Fibroblast of lung (primary cell): ENCODE measurements around the gene BRCA2. TPM values are rescaled to one million over a fixed set of nuclear protein-coding genes. Genes with fewer than 3 reads are reported as not detected.

ENCODE experiments used
- DNase-seq, 2 donors: peaks; one replicate each; pipeline versions ENCODE4 v3.0.0 to v3.0.0-alpha.2; 2010; ENCODE audit warnings: low read depth in 2 of 2
- H2AFZ ChIP-seq: 2 replicates; pipeline ENCODE4 v1.5.1; 2012; ENCODE audit warnings: low read length, control low read depth, inconsistent platforms
- H3K27ac ChIP-seq: 2 replicates; pipeline ENCODE4 v1.5.1; 2011; ENCODE audit warnings: low read length, control low read depth; ENCODE audit not compliant: insufficient read depth
- H3K27me3 ChIP-seq: 2 replicates; pipeline ENCODE4 v1.5.1; 2011; ENCODE audit warnings: mild to moderate bottlenecking, low read length; ENCODE audit not compliant: control insufficient read depth, insufficient read depth
- H3K36me3 ChIP-seq: 2 replicates; pipeline ENCODE4 v1.5.1; 2011; ENCODE audit warnings: low read length; ENCODE audit not compliant: control insufficient read depth, insufficient read depth
- H3K4me1 ChIP-seq: 2 replicates; pipeline ENCODE4 v1.5.1; 2011; ENCODE audit warnings: low read length; ENCODE audit not compliant: control insufficient read depth, insufficient read depth; ENCODE audit errors: extremely low read depth
- H3K4me2 ChIP-seq: 2 replicates; pipeline ENCODE4 v1.5.1; 2011; ENCODE audit warnings: low read length, control low read depth; ENCODE audit not compliant: insufficient read depth; ENCODE audit errors: extremely low read depth
- H3K4me3 ChIP-seq, 4 experiments: fragments of 200-600 bp in 1 of 4; sonication (generic) in 1 of 4; replicated peaks in 1 of 4; 2 replicates each; pipeline ENCODE4 v1.5.1; 2011 to 2016; ENCODE audit warnings: low read length in 4 of 4, low read depth in 3 of 4, mild to moderate bottlenecking in 3 of 4, control low read depth in 2 of 4, inconsistent platforms in 1 of 4, mixed read lengths in 1 of 4; ENCODE audit not compliant: insufficient read depth in 1 of 4; ENCODE audit errors: control extremely low read depth in 1 of 4
- H3K79me2 ChIP-seq: 2 replicates; pipeline ENCODE4 v1.5.1; 2012; ENCODE audit warnings: mild to moderate bottlenecking, low read length, inconsistent platforms; ENCODE audit not compliant: control insufficient read depth, insufficient read depth
- H3K9ac ChIP-seq: 2 replicates; pipeline ENCODE4 v1.5.1; 2011; ENCODE audit warnings: mild to moderate bottlenecking, low read length, control low read depth; ENCODE audit not compliant: insufficient read depth
- H3K9me3 ChIP-seq: 2 replicates; pipeline ENCODE4 v1.5.1; 2012; ENCODE audit warnings: low read depth, low read length; ENCODE audit not compliant: control insufficient read depth, insufficient read depth
- H4K20me1 ChIP-seq: 2 replicates; pipeline ENCODE4 v1.5.1; 2011; ENCODE audit warnings: low read length; ENCODE audit not compliant: control insufficient read depth, insufficient read depth; ENCODE audit errors: extremely low read depth
- CTCF ChIP-seq, 2 donors: IDR thresholded peaks in 1 of 2; conservative IDR thresholded peaks in 1 of 2; 1 replicate in 1 of 2; 2 replicates in 1 of 2; pipeline ENCODE4 v1.5.1; 2011 to 2012; ENCODE audit warnings: low read length in 2 of 2, control low read depth in 1 of 2, inconsistent platforms in 1 of 2, low read depth in 1 of 2, mild to moderate bottlenecking in 1 of 2
- EZH2 ChIP-seq: IDR thresholded peaks from 2 replicates; pipeline ENCODE4 v1.5.1; 2012; ENCODE audit warnings: low read length, control low read depth, mild to moderate bottlenecking; ENCODE audit errors: missing control alignments
- polyA plus RNA-seq, 2 donors: library from polyadenylated mRNA; depleted of rRNA in 1 of 2; stranded (reverse) in 1 of 2; unstranded in 1 of 2; fragments of >200 nt; gene quantifications; 2 replicates each; pipeline ENCODE4 v1.2.1, GENCODE V29; 2011 to 2012; ENCODE audit warnings: missing spikeins in 1 of 2
- total RNA-seq: library from RNA; depleted of rRNA; stranded (reverse); fragments of >200 nt; gene quantifications from 2 replicates; pipeline ENCODE4 v1.2.1, GENCODE V29; 2014

BRCA2 gene
- total and polyA plus RNA-seq, 2 donors (not counting 1 experiment from before 2014, with no cell fraction given) = 2.0 to 4.5 TPM

- H2AFZ ChIP-seq = no peak overlapping the region
- H3K79me2 ChIP-seq = no peaks in the 10 kb centered on the region
- no peak overlapping the region for H3K27ac ChIP-seq
Observed at GRCh38 chr13:32311188-32311897, 4.0 kb upstream of the BRCA2 start.

GRCh38 chr13:32314271-32315237 is 754 bp upstream of the BRCA2 start:
- Histone ChIP-seq H3K9ac (peak overlapping the region; percentile 89), H4K20me1 (no peaks in the 10 kb centered on the region), H3K4me3 (peak overlapping the region; percentile 76 to 94 (median 86)), H3K36me3 (no peaks in the 10 kb centered on the region), H3K27ac (peak overlapping the region; percentile 96), H3K9me3 (no peaks in the 10 kb centered on the region), H3K27me3 (no peaks in the 10 kb centered on the region), H2AFZ (peak overlapping the region; percentile 70), H3K79me2 (no peaks in the 10 kb centered on the region), H3K4me2 (peak overlapping the region; percentile 81), H3K4me1 (no peaks in the 10 kb centered on the region)
- TF ChIP-seq CTCF (conservative IDR thresholded peaks at IDR 0.05 in 1 of 2, IDR thresholded peaks at IDR 0.05 in 1 of 2; ENCODE audit: low read depth in 1 of 2, low read length in 2 of 2) (no peak), EZH2 (no peak)
- DNase-seq = peak; percentile 63 to 67

More at GRCh38 chr13:32311188-32311897, 4.0 kb upstream of the BRCA2 start:
- Histone ChIP-seq H3K27me3 (no peaks in the 10 kb centered on the region), H4K20me1 (no peaks in the 10 kb centered on the region), H3K36me3 (no peaks in the 10 kb centered on the region), H3K9me3 (no peaks in the 10 kb centered on the region), H3K4me1 (no peaks in the 10 kb centered on the region), H3K4me3 (no peak overlapping the region), H3K4me2 (no peak overlapping the region), H3K9ac (no peak overlapping the region)
- no peak for DNase-seq
- TF ChIP-seq EZH2 (no peak), CTCF (conservative IDR thresholded peaks at IDR 0.05 in 1 of 2, IDR thresholded peaks at IDR 0.05 in 1 of 2; ENCODE audit: low read depth in 1 of 2, low read length in 2 of 2) (no peak)

GRCh38 chr13:32316028-32316339 is 676 bp downstream of the BRCA2 start:
- H3K9ac ChIP-seq = peak overlapping the region; percentile 89
- DNase-seq = no peak
- H2AFZ ChIP-seq = peak overlapping the region; percentile 90
- H4K20me1 ChIP-seq = no peaks in the 10 kb centered on the region
- no peaks in the 10 kb centered on the region for H3K36me3 ChIP-seq
- H3K4me1 ChIP-seq = peaks cover under 1% of the 10 kb centered on the region
- peak overlapping the region; percentile 81 for H3K4me2 ChIP-seq
- no peaks in the 10 kb centered on the region for H3K27me3 ChIP-seq
- TF ChIP-seq EZH2 (no peak), CTCF (conservative IDR thresholded peaks at IDR 0.05 in 1 of 2, IDR thresholded peaks at IDR 0.05 in 1 of 2; ENCODE audit: low read depth in 1 of 2, low read length in 2 of 2) (no peak)
- H3K4me3 ChIP-seq = peak overlapping the region; percentile 76 to 94 (median 86)
- no peaks in the 10 kb centered on the region for H3K9me3 ChIP-seq
- H3K79me2 ChIP-seq = no peaks in the 10 kb centered on the region
- peak overlapping the region; percentile 96 for H3K27ac ChIP-seq
